ENCODE measurements around the gene PLCH1. TPM values are rescaled to one million over a fixed set of nuclear protein-coding genes. Genes with fewer than 3 reads are reported as not detected.

Gene PLCH1
- polyA plus RNA-seq, 1 donor (not counting 4 experiments of a cell fraction or from before 2014, with no cell fraction given), result 0.05 TPM

- no peak overlapping the region for H2AFZ ChIP-seq (ENCODE audit: control insufficient read depth, low read length)
- H3K4me3 ChIP-seq (ENCODE audit: control insufficient read depth in 2 of 3, extremely low read depth in 1 of 3, insufficient read depth in 2 of 3, low read depth in 1 of 3, low read length in 3 of 3), result no peak overlapping the region
- FAIRE-seq (no peak), DNase-seq (ENCODE audit: low read depth, low spot score) (no peak)
- H3K27ac ChIP-seq (ENCODE audit: control insufficient read depth, insufficient read depth, low read length), result no peak overlapping the region
- no peaks in the 10 kb centered on the region for H3K79me2 ChIP-seq (ENCODE audit: control insufficient read depth, insufficient read depth, low read length)
- no peaks in the 10 kb centered on the region for H4K20me1 ChIP-seq (ENCODE audit: control insufficient read depth, extremely low read depth, insufficient read depth, low read length)
- H3K9ac ChIP-seq (ENCODE audit: control insufficient read depth, extremely low read depth, insufficient read depth, low read length), result no peak overlapping the region
- H3K4me2 ChIP-seq (ENCODE audit: control insufficient read depth, extremely low read depth, insufficient read depth, low read depth, low read length), result no peak overlapping the region
- H3K9me1 ChIP-seq (ENCODE audit: control insufficient read depth, extremely low read depth, insufficient read depth, low read length), result no peaks in the 10 kb centered on the region
- no peak for TF ChIP-seq EZH2 (IDR thresholded peaks at IDR 0.05; ENCODE audit: low read length)
- no peak for TF ChIP-seq CTCF (optimal IDR thresholded peaks at IDR 0.05 in 1 of 3, IDR thresholded peaks at IDR 0.05 in 1 of 3, conservative IDR thresholded peaks at IDR 0.05 in 1 of 3; ENCODE audit: extremely low read depth in 1 of 3, insufficient read depth in 2 of 3, low read length in 3 of 3)
- no peaks in the 10 kb centered on the region for H3K36me3 ChIP-seq (ENCODE audit: control insufficient read depth in 2 of 2, extremely low read depth in 1 of 2, insufficient read depth in 2 of 2, low read length in 2 of 2)
- H3K4me1 ChIP-seq (ENCODE audit: control insufficient read depth, extremely low read depth, insufficient read depth, low read length), result no peaks in the 10 kb centered on the region
- H3K27me3 ChIP-seq (ENCODE audit: control insufficient read depth, extremely low read depth, insufficient read depth, low read length), result no peaks in the 10 kb centered on the region
- no peaks in the 10 kb centered on the region for H3K9me3 ChIP-seq (ENCODE audit: control insufficient read depth, low read depth, low read length)
- dilution Hi-C loops (cut with MboI; ENCODE audit: extremely low pct_ligation_motif_present, low sequenced_read_pairs), result loop anchor here (25.0 kb wide), 1 partner anchor 325 kb away; no protein-coding TSS in a partner anchor
These were observed 32.9 kb downstream of the PLCH1 start for GRCh38 chr3:155712008-155712407.

GRCh38 chr3:155704771-155705559 lies 39.9 kb downstream of the PLCH1 start:
- Histone ChIP-seq H3K9ac (ENCODE audit: control insufficient read depth, extremely low read depth, insufficient read depth, low read length) (no peak overlapping the region), H4K20me1 (ENCODE audit: control insufficient read depth, extremely low read depth, insufficient read depth, low read length) (no peaks in the 10 kb centered on the region), H3K9me1 (ENCODE audit: control insufficient read depth, extremely low read depth, insufficient read depth, low read length) (no peaks in the 10 kb centered on the region), H3K4me1 (ENCODE audit: control insufficient read depth, extremely low read depth, insufficient read depth, low read length) (no peaks in the 10 kb centered on the region), H3K27me3 (ENCODE audit: control insufficient read depth, extremely low read depth, insufficient read depth, low read length) (no peaks in the 10 kb centered on the region), H3K4me3 (ENCODE audit: control insufficient read depth in 2 of 3, extremely low read depth in 1 of 3, insufficient read depth in 2 of 3, low read depth in 1 of 3, low read length in 3 of 3) (no peak overlapping the region), H3K9me3 (ENCODE audit: control insufficient read depth, low read depth, low read length) (no peaks in the 10 kb centered on the region), H3K36me3 (ENCODE audit: control insufficient read depth in 2 of 2, extremely low read depth in 1 of 2, insufficient read depth in 2 of 2, low read length in 2 of 2) (no peaks in the 10 kb centered on the region), H3K79me2 (ENCODE audit: control insufficient read depth, insufficient read depth, low read length) (no peaks in the 10 kb centered on the region), H3K4me2 (ENCODE audit: control insufficient read depth, extremely low read depth, insufficient read depth, low read depth, low read length) (no peak overlapping the region), H2AFZ (ENCODE audit: control insufficient read depth, low read length) (no peak overlapping the region), H3K27ac (ENCODE audit: control insufficient read depth, insufficient read depth, low read length) (no peak overlapping the region)
- DNase-seq (ENCODE audit: low read depth, low spot score) (no peak), FAIRE-seq (no peak)
- dilution Hi-C loops (cut with MboI; ENCODE audit: extremely low pct_ligation_motif_present, low sequenced_read_pairs), result loop anchor here (25.0 kb wide), 1 partner anchor 318 kb away; no protein-coding TSS in a partner anchor
- TF ChIP-seq EZH2 (IDR thresholded peaks at IDR 0.05; ENCODE audit: low read length), result no peak
- no peak for TF ChIP-seq CTCF (optimal IDR thresholded peaks at IDR 0.05 in 1 of 3, IDR thresholded peaks at IDR 0.05 in 1 of 3, conservative IDR thresholded peaks at IDR 0.05 in 1 of 3; ENCODE audit: extremely low read depth in 1 of 3, insufficient read depth in 2 of 3, low read length in 3 of 3)
